ENCODE results near the gene SHC2. TPM values are rescaled to one million over a fixed set of nuclear protein-coding genes. Genes with fewer than 3 reads are reported as not detected.
"Not testable (repeated sequence)": the region's sequence is repeated elsewhere in the genome, so short reads cannot be mapped to it uniquely, and the experiment has no call there.

Gene SHC2
- total and polyA plus RNA-seq, 7 donors = 1.8 to 49.9 (median 17.8) TPM

GRCh38 chr19:399370-399769, 61.5 kb downstream of the SHC2 start:
- Histone ChIP-seq H3K27me3 (peaks cover 8 to 52% (median 23%) of the 10 kb centered on the region in 3 donors), H3K4me3 (no peak overlapping the region), H3K36me3 (no peaks in the 10 kb centered on the region), H3K9me3 (no peaks in the 10 kb centered on the region), H3K27ac (no peak overlapping the region), H3K4me1 (peaks cover 0 to 7% (median 0%) of the 10 kb centered on the region in 4 donors)
- no peak for TF ChIP-seq EP300 (IDR thresholded peaks at IDR 0.05)
- no peak for TF ChIP-seq POLR2AphosphoS5 (IDR thresholded peaks at IDR 0.05)
- WGBS, 2 donors = 29 to 76% methylated on average over 9 of the region's 9 CpGs
- intact Hi-C loops (cut with DNase I) = no loop called here
- no peak for DNase-seq

GRCh38 chr19:398719-399118, 62.1 kb downstream of the SHC2 start:
- TF ChIP-seq POLR2A (IDR thresholded peaks at IDR 0.05) (no peak), CTCF (IDR thresholded peaks at IDR 0.05) (no peak), EP300 (IDR thresholded peaks at IDR 0.05) (no peak), POLR2AphosphoS5 (IDR thresholded peaks at IDR 0.05) (no peak)
- Histone ChIP-seq H3K27ac (no peak overlapping the region), H3K27me3 (peaks cover 8 to 51% (median 22%) of the 10 kb centered on the region in 3 donors), H3K36me3 (no peaks in the 10 kb centered on the region), H3K9me3 (no peaks in the 10 kb centered on the region), H3K4me1 (peaks cover 0 to 7% (median 0%) of the 10 kb centered on the region in 4 donors), H3K4me3 (no peak overlapping the region)
- intact Hi-C loops (cut with DNase I) = no loop called here
- WGBS, 2 donors = 62 to 86% methylated on average over 17 of the region's 17 CpGs
- no peak for DNase-seq

- TF ChIP-seq EP300 (IDR thresholded peaks at IDR 0.05) = no peak
- no peak for TF ChIP-seq POLR2A (IDR thresholded peaks at IDR 0.05)
- TF ChIP-seq CTCF (IDR thresholded peaks at IDR 0.05) = no peak
- no peak for TF ChIP-seq POLR2AphosphoS5 (IDR thresholded peaks at IDR 0.05)
- 91 to 93% methylated on average over 31 of the region's 31 CpGs for WGBS, 2 donors
- DNase-seq = no peak
- intact Hi-C loops (cut with DNase I) = no loop called here
- H3K9me3 ChIP-seq = no peaks in the 10 kb centered on the region
- peaks cover 8 to 45% (median 17%) of the 10 kb centered on the region in 3 donors for H3K27me3 ChIP-seq
- H3K4me1 ChIP-seq = peaks cover 0 to 7% (median 0%) of the 10 kb centered on the region in 4 donors
- H3K4me3 ChIP-seq = no peak overlapping the region
- no peaks in the 10 kb centered on the region for H3K36me3 ChIP-seq
- H3K27ac ChIP-seq = no peak overlapping the region
These were observed 62.7 kb downstream of the SHC2 start for GRCh38 chr19:397941-398706.

- Histone ChIP-seq H3K9me3 (no peaks in the 10 kb centered on the region), H3K4me1 (peaks cover 0 to 7% (median 0%) of the 10 kb centered on the region in 4 donors), H3K27me3 (peaks cover 8 to 37% (median 14%) of the 10 kb centered on the region in 3 donors), H3K27ac (no peak overlapping the region), H3K36me3 (no peaks in the 10 kb centered on the region), H3K4me3 (no peak overlapping the region)
- DNase-seq = no peak
- TF ChIP-seq POLR2A (IDR thresholded peaks at IDR 0.05) = no peak
- TF ChIP-seq POLR2AphosphoS5 (IDR thresholded peaks at IDR 0.05) = no peak
- no peak for TF ChIP-seq CTCF (IDR thresholded peaks at IDR 0.05)
- no peak for TF ChIP-seq EP300 (IDR thresholded peaks at IDR 0.05)
- intact Hi-C loops (cut with DNase I) = no loop called here
- WGBS, 2 donors = 67% methylated on average over 18 of the region's 18 CpGs
These were observed 63.5 kb downstream of the SHC2 start for GRCh38 chr19:397321-397720.

GRCh38 chr19:395467-395866, 65.4 kb downstream of the SHC2 start:
- H3K9me3 ChIP-seq = no peaks in the 10 kb centered on the region
- DNase-seq = no peak
- no peak overlapping the region for H3K27ac ChIP-seq
- TF ChIP-seq EP300 (IDR thresholded peaks at IDR 0.05) (no peak), POLR2A (IDR thresholded peaks at IDR 0.05) (no peak), CTCF (IDR thresholded peaks at IDR 0.05) (no peak), POLR2AphosphoS5 (IDR thresholded peaks at IDR 0.05) (no peak)
- intact Hi-C loops (cut with DNase I) = no loop called here
- 83 to 91% methylated on average over 5 of the region's 5 CpGs for WGBS, 2 donors
- no peaks in the 10 kb centered on the region for H3K4me1 ChIP-seq
- H3K27me3 ChIP-seq = peaks cover 0 to 21% (median 6%) of the 10 kb centered on the region in 3 donors
- no peak overlapping the region for H3K4me3 ChIP-seq
- no peaks in the 10 kb centered on the region for H3K36me3 ChIP-seq

- not testable (repeated sequence) for H3K36me3 ChIP-seq
- 93 to 94% methylated on average over 1 of the region's 1 CpG for WGBS, 2 donors
These were observed 66.0 kb downstream of the SHC2 start for GRCh38 chr19:394857-395256.

GRCh38 chr19:393560-393959, 67.3 kb downstream of the SHC2 start:
- H3K36me3 ChIP-seq; H3K4me3 ChIP-seq; H3K27ac ChIP-seq; intact Hi-C loops (cut with DNase I); H3K4me1 ChIP-seq; DNase-seq; H3K9me3 ChIP-seq: not testable (repeated sequence)
- H3K27me3 ChIP-seq = peaks cover 0 to 19% (median under 1%) of the 10 kb centered on the region in 3 donors

More at GRCh38 chr19:394857-395256, 66.0 kb downstream of the SHC2 start:
- H3K4me3 ChIP-seq; DNase-seq; H3K9me3 ChIP-seq; intact Hi-C loops (cut with DNase I); H3K27ac ChIP-seq; H3K4me1 ChIP-seq: not testable (repeated sequence)
- H3K27me3 ChIP-seq = peaks cover 0 to 23% (median 6%) of the 10 kb centered on the region in 3 donors
